Body of pancreas (tissue), 4 donors: Measurements from ENCODE around the gene SMAGP. TPM values are rescaled to one million over a fixed set of nuclear protein-coding genes. Genes with fewer than 3 reads are reported as not detected.
A peak's percentile ranks its signal among the peaks of the same experiment; 100 is the strongest.
"Not testable (repeated sequence)": the region's sequence is repeated elsewhere in the genome, so short reads cannot be mapped to it uniquely, and the experiment has no call there.

Experiments
- ATAC-seq: fragments of 150-250 bp; one replicate; pipeline ENCODE4 v1.9.1; 2016
- DNase-seq, 4 donors: peaks; one replicate each; pipeline ENCODE4 v3.0.0-alpha.2; 2019
- H3K27ac ChIP-seq, 4 donors: fragments of 200-600 bp; sonication (generic); 1 replicate in 3 of 4; 2 replicates in 1 of 4; pipeline versions ENCODE4 v1.5.1 to v1.6.1; 2016 to 2019; ENCODE audit warnings: mild to moderate bottlenecking in 1 of 4, mixed read lengths in 1 of 4, moderate library complexity in 1 of 4
- H3K27me3 ChIP-seq, 2 donors: fragments of 200-600 bp; sonication (generic); one replicate each; pipeline ENCODE4 v1.6.0; 2016; ENCODE audit warnings: mild to moderate bottlenecking in 1 of 2
- H3K36me3 ChIP-seq, 2 donors: fragments of 200-600 bp; sonication (generic); replicated peaks in 1 of 2; 2 replicates each; pipeline ENCODE4 v1.5.1; 2016; ENCODE audit warnings: low read depth in 2 of 2; ENCODE audit not compliant: insufficient read depth in 1 of 2
- H3K4me1 ChIP-seq: fragments of 200-600 bp; sonication (generic); one replicate; pipeline ENCODE4 v1.6.0; 2016
- H3K4me3 ChIP-seq, 2 donors: fragments of 200-600 bp; sonication (generic); 1 replicate in 1 of 2; 2 replicates in 1 of 2; pipeline ENCODE4 v1.5.1; 2016 to 2019
- H3K9me3 ChIP-seq, 3 donors: fragments of 200-600 bp; sonication (generic); 1 replicate in 2 of 3; 2 replicates in 1 of 3; pipeline ENCODE4 v1.5.1; 2016
- POLR2A ChIP-seq, 3 donors: fragments of 450-650 bp; IDR thresholded peaks; one replicate each; pipeline ENCODE4 v1.6.1; 2016; ENCODE audit warnings: antibody characterized with exemption in 3 of 3, mild to moderate bottlenecking in 2 of 3
- WGBS, 2 donors: methylation state at CpG; one replicate each; pipeline ENCODE4 v1.1.5; 2017; 5-methylcytosine and 5-hydroxymethylcytosine counted together
- intact Hi-C: fragments of 100-400 bp; cut with DNase I; formaldehyde crosslinking; loops from one replicate; pipeline ENCODE4 v1.15.1; 2023
- total RNA-seq, 2 donors: library from RNA; depleted of rRNA; stranded (reverse); fragments of >200 nt; gene quantifications; one replicate each; pipeline ENCODE4 v1.1.0, GENCODE V29; 2016
- TF ChIP-seq, protein P1 (sequence below), 7 experiments: fragments of 450-650 bp in 4 of 7; fragments of 200-600 bp in 3 of 7; sonication (generic) in 3 of 7; IDR thresholded peaks; one replicate each; pipeline ENCODE4 v1.5.1; 2016 to 2019; ENCODE audit warnings: antibody characterized with exemption in 7 of 7

Gene SMAGP, protein sequence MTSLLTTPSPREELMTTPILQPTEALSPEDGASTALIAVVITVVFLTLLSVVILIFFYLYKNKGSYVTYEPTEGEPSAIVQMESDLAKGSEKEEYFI
- total RNA-seq = 1 to 10 TPM; 7.0 to 8.6 TPM

- no peaks in the 10 kb centered on the region for H3K36me3 ChIP-seq
- peak within 1 kb of the TSS; percentile 64 to 83 (median 82) for H3K27ac ChIP-seq
- H3K4me3 ChIP-seq = peak within 1 kb of the TSS; percentile 59 to 77
- intact Hi-C loops = loop anchor here (5.0 kb wide), 1 partner anchor 77 kb away; the partner anchor contains the start of gene CELA1
- DNase-seq (peak; percentile 85 to 88 (median 86)), ATAC-seq (peak; percentile 81)
- H3K4me1 ChIP-seq = peaks cover 22% of the 10 kb centered on the region
- no peaks in the 10 kb centered on the region for H3K9me3 ChIP-seq
- 0 to 1% methylated on average over 13 to 75 of the region's 83 CpGs for WGBS, 2 donors
- TF ChIP-seq, protein P1, sequence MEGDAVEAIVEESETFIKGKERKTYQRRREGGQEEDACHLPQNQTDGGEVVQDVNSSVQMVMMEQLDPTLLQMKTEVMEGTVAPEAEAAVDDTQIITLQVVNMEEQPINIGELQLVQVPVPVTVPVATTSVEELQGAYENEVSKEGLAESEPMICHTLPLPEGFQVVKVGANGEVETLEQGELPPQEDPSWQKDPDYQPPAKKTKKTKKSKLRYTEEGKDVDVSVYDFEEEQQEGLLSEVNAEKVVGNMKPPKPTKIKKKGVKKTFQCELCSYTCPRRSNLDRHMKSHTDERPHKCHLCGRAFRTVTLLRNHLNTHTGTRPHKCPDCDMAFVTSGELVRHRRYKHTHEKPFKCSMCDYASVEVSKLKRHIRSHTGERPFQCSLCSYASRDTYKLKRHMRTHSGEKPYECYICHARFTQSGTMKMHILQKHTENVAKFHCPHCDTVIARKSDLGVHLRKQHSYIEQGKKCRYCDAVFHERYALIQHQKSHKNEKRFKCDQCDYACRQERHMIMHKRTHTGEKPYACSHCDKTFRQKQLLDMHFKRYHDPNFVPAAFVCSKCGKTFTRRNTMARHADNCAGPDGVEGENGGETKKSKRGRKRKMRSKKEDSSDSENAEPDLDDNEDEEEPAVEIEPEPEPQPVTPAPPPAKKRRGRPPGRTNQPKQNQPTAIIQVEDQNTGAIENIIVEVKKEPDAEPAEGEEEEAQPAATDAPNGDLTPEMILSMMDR (IDR thresholded peaks at IDR 0.05) = peak in 1 of 7 experiments; percentile 1
- peak in 2 of 3 donors; percentile 49 to 67 for TF ChIP-seq POLR2A (IDR thresholded peaks at IDR 0.05)
- no peaks in the 10 kb centered on the region for H3K27me3 ChIP-seq
Measured at GRCh38 chr12:51270067-51270950, at the start of gene SMAGP. TSS of gene SMAGP (minus strand) at chr12:51270415. CDS start at chr12:51269278, 1,137 bp downstream.

GRCh38 chr12:51318846-51319599, 48.8 kb upstream of the SMAGP start:
- Histone ChIP-seq H3K4me1 (no peaks in the 10 kb centered on the region), H3K27ac (no peak overlapping the region), H3K27me3 (no peaks in the 10 kb centered on the region), H3K9me3 (no peaks in the 10 kb centered on the region), H3K4me3 (no peak overlapping the region), H3K36me3 (no peaks in the 10 kb centered on the region)
- no peak for ATAC-seq
- intact Hi-C loops = no loop called here
- TF ChIP-seq, protein P1 (IDR thresholded peaks at IDR 0.05) = no peak
- TF ChIP-seq POLR2A (IDR thresholded peaks at IDR 0.05) = no peak
- no peak for DNase-seq
- 47 to 60% methylated on average over 3 of the region's 3 CpGs for WGBS, 2 donors

- H3K9me3 ChIP-seq, H3K27ac ChIP-seq, H3K4me3 ChIP-seq, intact Hi-C loops, DNase-seq, H3K36me3 ChIP-seq, ATAC-seq, H3K27me3 ChIP-seq, H3K4me1 ChIP-seq: not testable (repeated sequence)
- 87 to 92% methylated on average over 7 to 8 of the region's 8 CpGs for WGBS, 2 donors
Measured at GRCh38 chr12:51318057-51318806, 48.0 kb upstream of the SMAGP start.

DNA sequence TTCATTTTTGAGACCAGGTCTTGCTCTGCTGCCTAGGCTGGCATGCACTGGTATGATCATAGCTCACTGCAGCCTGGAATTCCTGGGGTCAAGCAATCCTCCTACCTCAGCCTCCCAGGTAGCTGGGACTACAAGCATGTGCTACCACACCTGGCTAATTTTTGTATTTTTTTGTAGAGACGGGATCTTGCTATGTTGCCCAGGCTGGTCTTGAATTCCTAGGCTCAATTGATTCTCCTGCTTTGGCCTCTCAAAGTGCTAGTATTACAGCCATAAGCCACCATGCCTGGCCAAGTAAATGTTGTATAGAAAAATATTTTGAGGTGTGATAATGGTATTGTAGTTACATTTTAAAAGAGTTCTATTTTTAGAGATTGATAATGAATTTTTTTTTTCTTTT, 41.2 kb upstream of the SMAGP start:
- ATAC-seq (no peak), DNase-seq (no peak)
- Histone ChIP-seq H3K9me3 (no peaks in the 10 kb centered on the region), H3K36me3 (no peaks in the 10 kb centered on the region), H3K27me3 (no peaks in the 10 kb centered on the region), H3K4me1 (no peaks in the 10 kb centered on the region), H3K4me3 (no peak overlapping the region), H3K27ac (no peak overlapping the region)
- intact Hi-C loops = no loop called here
- TF ChIP-seq, protein P1 (IDR thresholded peaks at IDR 0.05) = no peak
- TF ChIP-seq POLR2A (IDR thresholded peaks at IDR 0.05) = no peak
- WGBS, 2 donors = 88 to 93% methylated on average over 1 of the region's 1 CpG
